ENCODE data around the gene MEIS2.

- TF ChIP-seq POLR2A (IDR thresholded peaks at IDR 0.05) (no peak), CTCF (IDR thresholded peaks at IDR 0.05) (no peak), POLR2AphosphoS5 (IDR thresholded peaks at IDR 0.05; ENCODE audit: insufficient read depth in 1 of 2, low read depth in 1 of 2) (no peak)
These were observed 174.5 kb downstream of the MEIS2 start for GRCh38 chr15:36925653-36926426.

Data from vagina (tissue), 2 donors.